ENCODE results near the gene RNF115. TPM values are rescaled to one million over a fixed set of nuclear protein-coding genes. Genes with fewer than 3 reads are reported as not detected.
A peak's percentile ranks its signal among the peaks of the same experiment; 100 is the strongest.

RNF115 gene
- total RNA-seq, 6 donors from 2014 or later: 10.7 to 32.0 (median 19.0) TPM

GRCh38 chr1:145695821-145696629 lies 127.9 kb downstream of the RNF115 start:
- 65 to 77% methylated on average over 4 to 5 of the region's 5 CpGs for WGBS, 2 donors
- peak; percentile 19 to 32 for ATAC-seq (ENCODE audit: low FRiP score in 2 of 2)
- DNase-seq: no peak

GRCh38 chr1:145692785-145693443 lies 131.0 kb downstream of the RNF115 start:
- DNase-seq: no peak
- ATAC-seq (ENCODE audit: low FRiP score in 2 of 2): no peak
- Histone ChIP-seq H3K27me3 (no peaks in the 10 kb centered on the region), H3K9me3 (no peaks in the 10 kb centered on the region), H3K4me1 (peaks cover 0 to 5% (median 5%) of the 10 kb centered on the region in 4 donors), H3K4me3 (no peak overlapping the region), H3K27ac (no peak overlapping the region), H3K36me3 (no peaks in the 10 kb centered on the region)
- TF ChIP-seq CTCF (IDR thresholded peaks at IDR 0.05) (no peak), POLR2AphosphoS5 (IDR thresholded peaks at IDR 0.05) (no peak), POLR2A (IDR thresholded peaks at IDR 0.05) (no peak)
- 81 to 91% methylated on average over 11 of the region's 11 CpGs for WGBS, 2 donors

More at GRCh38 chr1:145695821-145696629, 127.9 kb downstream of the RNF115 start:
- Histone ChIP-seq H3K9me3 (no peaks in the 10 kb centered on the region), H3K36me3 (no peaks in the 10 kb centered on the region), H3K27ac (no peak overlapping the region), H3K4me1 (no peaks in the 10 kb centered on the region), H3K27me3 (no peaks in the 10 kb centered on the region), H3K4me3 (no peak overlapping the region)
- TF ChIP-seq POLR2AphosphoS5 (IDR thresholded peaks at IDR 0.05): no peak
- no peak for TF ChIP-seq CTCF (IDR thresholded peaks at IDR 0.05)
- no peak for TF ChIP-seq POLR2A (IDR thresholded peaks at IDR 0.05)
- TF ChIP-seq EP300 (IDR thresholded peaks at IDR 0.05): no peak

GRCh38 chr1:145690587-145691558 lies 133.0 kb downstream of the RNF115 start:
- DNase-seq: no peak
- H3K9me3 ChIP-seq: no peaks in the 10 kb centered on the region

More at GRCh38 chr1:145690587-145691558, 133.0 kb downstream of the RNF115 start:
- WGBS, 2 donors: 69 to 72% methylated on average over 5 of the region's 5 CpGs
- H3K36me3 ChIP-seq: no peaks in the 10 kb centered on the region
- no peak overlapping the region for H3K27ac ChIP-seq
- H3K4me1 ChIP-seq: peaks cover 0 to 5% (median 5%) of the 10 kb centered on the region in 4 donors
- TF ChIP-seq CTCF (IDR thresholded peaks at IDR 0.05) (no peak), POLR2AphosphoS5 (IDR thresholded peaks at IDR 0.05) (no peak), EP300 (IDR thresholded peaks at IDR 0.05) (no peak), POLR2A (IDR thresholded peaks at IDR 0.05) (no peak)
- no peaks in the 10 kb centered on the region for H3K27me3 ChIP-seq
- ATAC-seq (ENCODE audit: low FRiP score in 2 of 2): peak in 1 of 2 donors; percentile 53
- no peak overlapping the region for H3K4me3 ChIP-seq
